GM12878 (cell line): ENCODE data around the gene NOP53. TPM values are rescaled to one million over a fixed set of nuclear protein-coding genes. Genes with fewer than 3 reads are reported as not detected.
"Not testable (repeated sequence)": the region's sequence is repeated elsewhere in the genome, so short reads cannot be mapped to it uniquely, and the experiment has no call there.

Experiments
- ATAC-seq: fragments of 200-7000 bp; cut with Tn5 transposase; 3 replicates; pipeline ENCODE4 v1.9.1; 2020; ENCODE audit warnings: mild to moderate bottlenecking, moderate library complexity
- BruUV-seq: library from RNA; stranded (reverse); fragments of 400-500 nt; replicated peaks from 2 replicates; lab custom pipeline; 2021; lab: Mats Ljungman, UMichigan
- CTCF ChIA-PET: fragments of 300-600 bp; sonication (Branson Sonifier 250); formaldehyde crosslinking; extraction: SDS; loops from one replicate; lab custom pipeline; 2021; ENCODE audit warnings: inconsistent platforms; lab: Yijun Ruan, JAX
- POLR2A ChIA-PET: fragments of 350-600 bp; formaldehyde crosslinking; extraction: SDS; loops from one replicate; lab custom pipeline; 2021; ENCODE audit warnings: inconsistent platforms; lab: Charles Lee
- RAD21 ChIA-PET: fragments of 300-600 bp; sonication (Branson Sonifier 250); formaldehyde crosslinking; loops from one replicate; lab custom pipeline; 2023; ENCODE audit warnings: antibody characterized with exemption; ENCODE audit not compliant: unreplicated experiment; lab: Charles Lee
- SMC1A ChIA-PET: fragments of 300-600 bp; sonication (Branson Sonifier 250); formaldehyde crosslinking; loops from one replicate; lab custom pipeline; 2023; ENCODE audit not compliant: unreplicated experiment, uncharacterized antibody; lab: Charles Lee
- DNase-seq: peaks from one replicate; pipeline ENCODE4 v3.0.0-alpha.2; 2011; ENCODE audit warnings: low read depth, low spot score
- FAIRE-seq: peaks from 3 replicates; lab custom pipeline; 2011; peaks lifted over from hg19 to GRCh38; lab: Jason Lieb, UNC
- H2AFZ ChIP-seq: 2 replicates; pipeline ENCODE4 v1.6.0; 2011; ENCODE audit warnings: low read depth, low read length, control low read depth; ENCODE audit not compliant: control insufficient read depth
- H3K27ac ChIP-seq: 2 replicates; pipeline ENCODE4 v1.5.1; 2011; ENCODE audit warnings: control low read depth; ENCODE audit not compliant: control insufficient read depth, insufficient read depth
- H3K27me3 ChIP-seq, 2 experiments: replicated peaks in 1 of 2; 2 replicates each; pipeline versions ENCODE4 v1.6.0 to v1.6.1; 2011; ENCODE audit warnings: low read length in 1 of 2; ENCODE audit not compliant: control insufficient read depth in 2 of 2, insufficient read depth in 2 of 2
- H3K36me3 ChIP-seq, 2 experiments: 2 replicates each; pipeline ENCODE4 v1.5.1; 2011; ENCODE audit warnings: low read length in 1 of 2; ENCODE audit not compliant: control insufficient read depth in 2 of 2, insufficient read depth in 2 of 2
- H3K4me1 ChIP-seq: 2 replicates; pipeline ENCODE4 v1.6.1; 2011; ENCODE audit warnings: mild to moderate bottlenecking, low read length, moderate library complexity, mixed read lengths; ENCODE audit not compliant: control insufficient read depth, insufficient read depth
- H3K4me2 ChIP-seq: 2 replicates; pipeline ENCODE4 v1.6.0; 2011; ENCODE audit warnings: control low read depth; ENCODE audit not compliant: control insufficient read depth, insufficient read depth
- H3K4me3 ChIP-seq: fragments of 200-600 bp; sonication (generic); 2 replicates; pipeline ENCODE4 v1.5.1; 2016
- H3K79me2 ChIP-seq: 2 replicates; pipeline ENCODE4 v1.6.0; 2011; ENCODE audit warnings: low read length; ENCODE audit not compliant: control insufficient read depth, insufficient read depth
- H3K9ac ChIP-seq: 2 replicates; pipeline ENCODE4 v1.8.0; 2011; ENCODE audit warnings: low read length, control low read depth, mixed read lengths; ENCODE audit not compliant: control insufficient read depth, insufficient read depth
- H3K9me3 ChIP-seq: replicated peaks from 3 replicates; pipeline ENCODE4 v1.5.1; 2011; ENCODE audit warnings: mild to moderate bottlenecking, low read length; ENCODE audit not compliant: control insufficient read depth, insufficient read depth
- H4K20me1 ChIP-seq: 2 replicates; pipeline ENCODE4 v1.6.0; 2011; ENCODE audit not compliant: control insufficient read depth, insufficient read depth
- CEBPB ChIP-seq, 2 experiments: fragments of 150-350 bp in 1 of 2; IDR thresholded peaks; 2 replicates each; pipeline ENCODE4 v1.6.1; 2012 to 2014; ENCODE audit warnings: low read depth in 2 of 2, low read length in 2 of 2, borderline replicate concordance in 1 of 2, inconsistent platforms in 1 of 2
- CREB1 ChIP-seq: IDR thresholded peaks from 2 replicates; pipeline ENCODE4 v1.6.1; 2012; ENCODE audit warnings: low read depth, mild to moderate bottlenecking, inconsistent platforms
- EGR1 ChIP-seq, 2 experiments: IDR thresholded peaks; 1 replicate in 1 of 2; 2 replicates in 1 of 2; pipeline ENCODE4 v1.6.1; 2011 to 2012; ENCODE audit warnings: low read depth in 2 of 2, low read length in 2 of 2, borderline replicate concordance in 1 of 2, mild to moderate bottlenecking in 1 of 2, moderate library complexity in 1 of 2
- POLR2A ChIP-seq: IDR thresholded peaks from 2 replicates; pipeline ENCODE4 v1.6.1; 2011; ENCODE audit warnings: low read depth, mild to moderate bottlenecking, low read length
- WGBS: methylation state at CpG from one replicate; pipeline ENCODE4 v1.1.6; 2016; ENCODE audit warnings: low lambda C conversion rate; ENCODE audit not compliant: insufficient replicate concordance, insufficient coverage; ENCODE audit errors: missing lambda C conversion rate; 5-methylcytosine and 5-hydroxymethylcytosine counted together
- in situ Hi-C: fragments of 300-500 bp; cut with MboI; formaldehyde crosslinking; loops from 9 replicates; pipeline ENCODE4 v1.14.3; 2018; ENCODE audit warnings: mixed read lengths
- intact Hi-C: fragments of 100-400 bp; cut with micrococcal nuclease; formaldehyde crosslinking; loops from one replicate; pipeline ENCODE4 v1.14.2; 2022; ENCODE audit not compliant: unreplicated experiment
- polyA plus RNA-seq, 11 experiments: library from polyadenylated mRNA; depleted of rRNA in 4 of 11; unstranded in 6 of 11; stranded (reverse) in 5 of 11; fragments of >200 nt; fragmentation: Nextera tagmentation in 4 of 11; fragmentation: Illumina TruSeq in 1 of 11; extraction: Ambion mirVana in 4 of 11; extraction: Trizol in 1 of 11; gene quantifications; 1 replicate in 1 of 11; 2 replicates in 10 of 11; pipeline versions ENCODE4 v1.2.1 to v1.2.3, GENCODE V29; 2011 to 2016; ENCODE audit warnings: inconsistent platforms in 2 of 11, missing spikeins in 2 of 11, low read depth in 1 of 11
- total RNA-seq, 4 experiments: library from RNA; depleted of rRNA in 3 of 4; stranded (reverse); fragments of >200 nt in 3 of 4; fragmentation: Illumina TruSeq in 1 of 4; extraction: Trizol in 1 of 4; gene quantifications; 2 replicates each; pipeline versions ENCODE4 v1.2.1 to v1.2.3, GENCODE V29; 2013 to 2021
- TF ChIP-seq, protein P1 (sequence below): IDR thresholded peaks from 2 replicates; pipeline ENCODE4 v1.6.1; 2012; ENCODE audit warnings: low read depth, low read length, improper control_type of control experiment

NOP53 gene
- total and polyA plus RNA-seq, 10 of the 15 experiments (the other 5 are each of a cell fraction or from before 2014, with no cell fraction given) = 6.0 to 386 (median 167) TPM

DNA sequence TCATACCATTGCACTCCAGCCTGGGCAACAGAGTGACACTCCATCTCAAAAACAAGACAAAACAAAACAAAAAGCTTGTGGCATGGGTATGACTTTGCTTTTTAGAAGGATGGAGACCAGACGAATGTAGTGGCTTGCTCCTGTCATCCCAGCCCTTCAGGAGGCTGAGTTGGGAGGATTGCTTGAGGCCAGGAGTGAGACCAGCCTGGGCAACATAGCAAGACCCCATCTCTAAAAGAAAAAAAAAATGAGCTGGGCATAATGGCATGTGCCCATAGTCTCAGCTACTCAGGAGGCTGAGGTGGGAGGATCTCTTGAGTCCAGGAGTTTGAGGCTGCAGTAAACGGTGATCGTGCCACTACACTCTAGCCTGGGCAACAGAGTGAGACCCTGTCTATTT lies 16.8 kb downstream of the NOP53 start (continued):
- no peak for TF ChIP-seq CREB1
- TF ChIP-seq, protein P1, sequence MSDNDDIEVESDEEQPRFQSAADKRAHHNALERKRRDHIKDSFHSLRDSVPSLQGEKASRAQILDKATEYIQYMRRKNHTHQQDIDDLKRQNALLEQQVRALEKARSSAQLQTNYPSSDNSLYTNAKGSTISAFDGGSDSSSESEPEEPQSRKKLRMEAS = no peak

DNA sequence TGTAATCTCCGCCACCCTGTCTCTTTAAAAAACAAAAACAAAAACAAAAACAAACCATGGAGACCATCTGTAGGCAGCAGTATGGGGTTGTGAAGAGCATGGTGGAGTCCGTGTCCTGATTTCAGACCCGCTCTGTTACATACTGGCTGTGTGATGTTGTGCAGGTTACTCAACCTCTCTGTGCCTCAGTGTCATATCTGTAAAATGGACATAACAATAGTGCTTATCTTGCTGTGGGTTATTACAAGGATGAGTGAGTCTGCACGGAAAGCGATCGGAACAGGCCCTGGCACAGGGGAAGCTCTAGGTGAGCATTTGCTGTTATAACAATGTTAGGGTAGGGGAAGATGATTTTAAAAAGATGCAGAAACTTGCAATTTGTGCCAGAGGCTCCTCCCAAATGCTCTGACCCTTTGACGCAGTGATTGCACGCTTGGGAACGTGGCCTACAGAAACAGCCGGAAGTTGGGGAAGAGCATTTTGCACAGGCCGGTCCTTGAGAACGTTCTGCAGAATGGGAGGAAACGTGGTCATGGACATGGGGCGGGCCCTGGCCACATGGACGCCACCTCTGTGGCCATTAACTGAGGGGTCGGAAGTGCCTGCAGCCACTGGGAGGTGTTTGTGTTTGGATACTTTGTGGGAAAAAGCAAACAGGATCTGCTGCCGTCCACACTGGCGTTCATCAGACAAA lies 17.4 kb downstream of the NOP53 start:
- ATAC-seq (no peak), FAIRE-seq (no peak), DNase-seq (no peak)
- TF ChIP-seq CEBPB (IDR thresholded peaks at IDR 0.05; ENCODE audit: borderline replicate concordance in 1 of 2, low read depth in 2 of 2, low read length in 2 of 2) (no peak), EGR1 (IDR thresholded peaks at IDR 0.05; ENCODE audit: borderline replicate concordance in 1 of 2, low read depth in 2 of 2, low read length in 2 of 2) (no peak), POLR2A (peak; percentile 23; the same call in 1 of the 2 replicates)
- Histone ChIP-seq H3K4me3 (no peak overlapping the region), H3K9ac (no peak overlapping the region), H3K79me2 (no peaks in the 10 kb centered on the region), H3K27me3 (no peaks in the 10 kb centered on the region), H3K27ac (no peak overlapping the region), H3K4me2 (no peak overlapping the region), H2AFZ (no peak overlapping the region), H3K36me3 (peaks cover 0 to 4% of the 10 kb centered on the region in 2 experiments; a peak in 2 of 4 replicates), H3K4me1 (0 out of 2 replicates have a peak, but pooled peaks cover 3% of the 10 kb centered on the region), H3K9me3 (no peaks in the 10 kb centered on the region; the same call in 2 of the 3 replicates), H4K20me1 (no peaks in the 10 kb centered on the region)
- 85% methylated on average over 18 of the region's 18 CpGs for WGBS
- in situ Hi-C loops (no loop called here), intact Hi-C loops (no loop called here)
- ChIA-PET RAD21 (no interaction called here), POLR2A (no interaction called here), CTCF (interaction anchor here (0.6 to 6.3 kb wide), 2 partner anchors 26 to 64 kb away, joined by 5 to 75 read pairs; no protein-coding TSS in a partner anchor), SMC1A (no interaction called here)
- BruUV-seq = no TSS peak

DNA sequence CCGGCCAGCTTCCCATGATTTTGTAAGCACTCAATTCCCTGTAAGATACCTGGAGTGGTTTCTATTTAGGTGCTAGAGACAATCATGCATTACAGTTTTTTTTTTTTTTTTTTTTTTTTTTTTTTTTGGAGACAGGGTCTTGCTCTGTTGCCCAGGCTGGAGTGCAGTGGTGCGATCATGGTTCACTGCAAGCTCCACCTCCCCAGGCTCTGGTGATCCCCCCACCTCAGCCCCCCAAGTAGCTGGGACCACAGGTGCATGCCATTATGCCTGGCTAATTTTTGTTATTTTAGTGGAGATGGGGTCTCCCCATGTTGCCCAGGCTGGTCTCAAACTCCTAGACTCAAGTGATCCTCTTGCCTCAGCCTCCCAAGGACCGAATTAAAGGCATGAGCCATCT lies 19.4 kb downstream of the NOP53 start:
- H3K36me3 ChIP-seq, H3K27ac ChIP-seq, DNase-seq, H3K79me2 ChIP-seq, H4K20me1 ChIP-seq, H3K4me1 ChIP-seq, H3K4me2 ChIP-seq, H3K9ac ChIP-seq, FAIRE-seq, ATAC-seq, BruUV-seq, H3K27me3 ChIP-seq, H3K4me3 ChIP-seq, in situ Hi-C loops, H2AFZ ChIP-seq, H3K9me3 ChIP-seq, intact Hi-C loops: not testable (repeated sequence)
- CTCF ChIA-PET = interaction anchor here (0.6 to 6.3 kb wide), 8 partner anchors 7 to 1414 kb away, joined by 3 to 75 read pairs (median 5); no protein-coding TSS in a partner anchor
- SMC1A ChIA-PET = interaction anchor here (1.0 kb wide), 3 partner anchors 23 to 401 kb away, joined by 3 to 4 read pairs (median 4); no protein-coding TSS in a partner anchor
- 83% methylated on average over 3 of the region's 3 CpGs for WGBS
- POLR2A ChIA-PET = interaction anchor here (0.6 to 0.7 kb wide), 2 partner anchors 17 to 94 kb away, joined by 4 to 5 read pairs; no protein-coding TSS in a partner anchor
- RAD21 ChIA-PET = interaction anchor here (0.6 kb wide), 1 partner anchor 52 kb away, joined by 3 read pairs; no protein-coding TSS in a partner anchor
